Vagina (tissue), 2 donors: ENCODE measurements around the gene NCKAP1. TPM values are rescaled to one million over a fixed set of nuclear protein-coding genes. Genes with fewer than 3 reads are reported as not detected.
A peak's percentile ranks its signal among the peaks of the same experiment; 100 is the strongest.

Source experiments
- DNase-seq, 2 donors: peaks; one replicate each; pipeline ENCODE4 v3.0.0-alpha.2; 2017; ENCODE audit errors: extremely low spot score in 2 of 2
- H3K27ac ChIP-seq: fragments of 200-600 bp; sonication (generic); one replicate; pipeline ENCODE4 v1.5.1; 2019
- H3K27me3 ChIP-seq: fragments of 200-600 bp; sonication (generic); one replicate; pipeline ENCODE4 v1.5.1; 2019
- H3K36me3 ChIP-seq, 2 donors: fragments of 200-600 bp; sonication (generic); one replicate each; pipeline ENCODE4 v1.5.1; 2017 to 2019
- H3K4me1 ChIP-seq: fragments of 200-600 bp; sonication (generic); one replicate; pipeline ENCODE4 v1.5.1; 2019
- H3K4me3 ChIP-seq, 2 donors: fragments of 200-600 bp; sonication (generic); 1 replicate in 1 of 2; 2 replicates in 1 of 2; pipeline ENCODE4 v1.5.1; 2016 to 2019
- H3K9me3 ChIP-seq: fragments of 200-600 bp; sonication (generic); one replicate; pipeline ENCODE4 v1.5.1; 2019
- POLR2A ChIP-seq, 2 donors: fragments of 450-650 bp; IDR thresholded peaks; one replicate each; pipeline ENCODE4 v1.6.1; 2017; ENCODE audit warnings: antibody characterized with exemption in 2 of 2, mild to moderate bottlenecking in 2 of 2, moderate library complexity in 2 of 2
- POLR2AphosphoS5 ChIP-seq, 2 donors: sonication (generic); formaldehyde crosslinking; IDR thresholded peaks; one replicate each; pipeline ENCODE4 v1.9.0; 2017; ENCODE audit warnings: antibody characterized with exemption in 2 of 2, mild to moderate bottlenecking in 2 of 2, low read depth in 1 of 2; ENCODE audit not compliant: insufficient read depth in 1 of 2
- intact Hi-C: fragments of 100-400 bp; cut with DNase I; formaldehyde crosslinking; loops from one replicate; pipeline ENCODE4 v1.15.1; 2023
- total RNA-seq: library from RNA; depleted of rRNA; stranded (reverse); fragments of >200 nt; gene quantifications from one replicate; pipeline ENCODE4 v1.2.3, GENCODE V29; 2016
- TF ChIP-seq, protein P1 (sequence below), 3 experiments: fragments of 450-650 bp in 2 of 3; fragments of 200-600 bp in 1 of 3; sonication (generic) in 1 of 3; IDR thresholded peaks; one replicate each; pipeline ENCODE4 v1.5.1; 2017 to 2019; ENCODE audit warnings: antibody characterized with exemption in 3 of 3, mild to moderate bottlenecking in 2 of 3, moderate library complexity in 2 of 3

NCKAP1 gene
- total RNA-seq, 1 donor from 2014 or later = 135 TPM

DNA sequence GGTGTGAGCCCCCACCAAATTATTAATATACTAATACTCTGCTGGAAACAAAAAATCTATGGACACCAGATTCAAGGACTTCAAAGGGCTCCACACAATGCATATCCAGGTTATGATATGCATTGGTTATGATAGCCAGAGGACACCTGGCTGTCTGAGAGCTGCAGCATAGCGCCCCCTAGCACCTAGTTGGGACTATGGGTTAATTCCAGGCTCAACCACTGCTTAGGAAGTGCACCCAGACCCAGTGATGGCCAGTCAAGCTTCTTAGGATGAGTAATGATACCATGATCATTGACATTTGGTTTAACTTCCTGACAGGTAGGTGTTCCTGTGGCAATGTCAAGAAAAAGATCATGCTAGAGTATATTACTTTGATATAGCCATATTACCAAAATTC is 168.0 kb downstream of the NCKAP1 start:
- Histone ChIP-seq H3K36me3 (no peaks in the 10 kb centered on the region), H3K9me3 (no peaks in the 10 kb centered on the region), H3K4me3 (no peak overlapping the region), H3K27me3 (no peaks in the 10 kb centered on the region), H3K4me1 (peaks cover 22% of the 10 kb centered on the region), H3K27ac (no peak overlapping the region)
- DNase-seq = no peak
- intact Hi-C loops = no loop called here
- TF ChIP-seq POLR2AphosphoS5 (IDR thresholded peaks at IDR 0.05; ENCODE audit: insufficient read depth in 1 of 2, low read depth in 1 of 2) (no peak), POLR2A (IDR thresholded peaks at IDR 0.05) (no peak)
- TF ChIP-seq, protein P1, sequence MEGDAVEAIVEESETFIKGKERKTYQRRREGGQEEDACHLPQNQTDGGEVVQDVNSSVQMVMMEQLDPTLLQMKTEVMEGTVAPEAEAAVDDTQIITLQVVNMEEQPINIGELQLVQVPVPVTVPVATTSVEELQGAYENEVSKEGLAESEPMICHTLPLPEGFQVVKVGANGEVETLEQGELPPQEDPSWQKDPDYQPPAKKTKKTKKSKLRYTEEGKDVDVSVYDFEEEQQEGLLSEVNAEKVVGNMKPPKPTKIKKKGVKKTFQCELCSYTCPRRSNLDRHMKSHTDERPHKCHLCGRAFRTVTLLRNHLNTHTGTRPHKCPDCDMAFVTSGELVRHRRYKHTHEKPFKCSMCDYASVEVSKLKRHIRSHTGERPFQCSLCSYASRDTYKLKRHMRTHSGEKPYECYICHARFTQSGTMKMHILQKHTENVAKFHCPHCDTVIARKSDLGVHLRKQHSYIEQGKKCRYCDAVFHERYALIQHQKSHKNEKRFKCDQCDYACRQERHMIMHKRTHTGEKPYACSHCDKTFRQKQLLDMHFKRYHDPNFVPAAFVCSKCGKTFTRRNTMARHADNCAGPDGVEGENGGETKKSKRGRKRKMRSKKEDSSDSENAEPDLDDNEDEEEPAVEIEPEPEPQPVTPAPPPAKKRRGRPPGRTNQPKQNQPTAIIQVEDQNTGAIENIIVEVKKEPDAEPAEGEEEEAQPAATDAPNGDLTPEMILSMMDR (IDR thresholded peaks at IDR 0.05) = no peak

DNA sequence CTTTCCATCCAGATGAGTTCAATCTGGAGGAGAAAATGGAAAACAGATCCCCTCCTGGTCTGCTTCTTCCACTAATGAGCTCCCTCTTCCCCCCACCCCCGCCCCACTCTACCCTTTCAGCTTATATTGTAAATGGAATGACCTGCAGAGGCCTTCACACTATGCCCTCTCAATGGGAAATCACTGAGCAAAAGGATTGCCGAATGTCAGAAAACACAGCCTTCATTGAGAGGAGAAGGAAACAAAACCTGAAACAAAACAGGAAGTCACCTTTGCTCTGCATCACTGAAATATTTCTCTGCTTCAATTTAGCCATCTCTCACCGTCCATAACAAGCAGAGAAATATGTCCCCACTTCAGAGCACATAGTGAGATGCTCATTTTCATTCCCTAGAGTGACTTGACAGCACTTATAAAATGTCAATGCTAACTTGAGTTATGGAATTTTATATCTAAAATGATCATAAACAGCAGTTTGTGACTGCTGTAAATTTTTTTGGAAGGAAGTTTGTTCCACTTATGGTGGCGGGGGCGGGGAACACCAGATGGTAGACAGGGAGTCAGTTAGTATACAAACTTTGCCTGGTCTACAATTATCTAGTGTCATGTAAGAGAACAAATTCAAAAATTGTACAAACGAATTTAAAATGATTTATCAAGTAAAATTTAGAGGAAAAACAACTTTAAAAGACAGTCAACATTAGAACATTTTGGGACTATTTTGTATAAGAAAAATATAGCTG is 170.0 kb downstream of the NCKAP1 start:
- H3K4me3 ChIP-seq = no peak overlapping the region
- H3K9me3 ChIP-seq = no peaks in the 10 kb centered on the region
- TF ChIP-seq, protein P1 (IDR thresholded peaks at IDR 0.05) = no peak
- no peak for TF ChIP-seq POLR2AphosphoS5 (IDR thresholded peaks at IDR 0.05; ENCODE audit: insufficient read depth in 1 of 2, low read depth in 1 of 2)
- no peak for DNase-seq
- intact Hi-C loops = no loop called here
- no peak overlapping the region for H3K27ac ChIP-seq
- peaks cover 22% of the 10 kb centered on the region for H3K4me1 ChIP-seq
- no peaks in the 10 kb centered on the region for H3K27me3 ChIP-seq
- H3K36me3 ChIP-seq = no peaks in the 10 kb centered on the region

DNA sequence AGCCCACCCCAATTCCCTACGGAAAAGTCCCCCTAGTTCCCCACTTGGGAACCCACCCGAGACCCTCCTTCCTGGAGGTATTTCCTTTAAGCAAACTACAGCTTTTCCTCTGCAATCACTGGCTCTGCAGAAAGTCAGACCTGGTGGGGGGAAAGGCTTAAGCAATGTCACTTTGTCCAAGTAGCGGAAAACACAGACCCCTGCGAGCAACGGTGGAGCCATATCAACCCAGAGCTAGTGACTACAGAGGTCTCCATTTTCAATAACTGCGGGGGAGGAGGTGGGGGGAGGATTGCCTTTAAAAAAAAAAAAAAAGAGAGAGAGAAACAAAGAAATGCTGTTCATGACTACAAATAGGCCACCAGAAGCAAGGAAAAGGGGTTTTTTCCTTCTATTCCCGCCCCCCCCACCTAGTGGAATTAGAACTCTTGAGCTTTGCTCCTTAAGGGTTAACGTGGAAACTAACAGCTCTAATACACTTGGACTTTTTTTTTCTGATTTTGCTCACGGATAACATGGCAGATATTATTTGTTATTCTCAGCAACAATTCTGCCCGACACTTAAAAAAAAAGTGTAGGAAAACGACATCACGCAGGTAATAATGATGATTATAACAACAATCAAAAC is 170.7 kb downstream of the NCKAP1 start:
- H3K27ac ChIP-seq = peak overlapping the region; percentile 73

DNA sequence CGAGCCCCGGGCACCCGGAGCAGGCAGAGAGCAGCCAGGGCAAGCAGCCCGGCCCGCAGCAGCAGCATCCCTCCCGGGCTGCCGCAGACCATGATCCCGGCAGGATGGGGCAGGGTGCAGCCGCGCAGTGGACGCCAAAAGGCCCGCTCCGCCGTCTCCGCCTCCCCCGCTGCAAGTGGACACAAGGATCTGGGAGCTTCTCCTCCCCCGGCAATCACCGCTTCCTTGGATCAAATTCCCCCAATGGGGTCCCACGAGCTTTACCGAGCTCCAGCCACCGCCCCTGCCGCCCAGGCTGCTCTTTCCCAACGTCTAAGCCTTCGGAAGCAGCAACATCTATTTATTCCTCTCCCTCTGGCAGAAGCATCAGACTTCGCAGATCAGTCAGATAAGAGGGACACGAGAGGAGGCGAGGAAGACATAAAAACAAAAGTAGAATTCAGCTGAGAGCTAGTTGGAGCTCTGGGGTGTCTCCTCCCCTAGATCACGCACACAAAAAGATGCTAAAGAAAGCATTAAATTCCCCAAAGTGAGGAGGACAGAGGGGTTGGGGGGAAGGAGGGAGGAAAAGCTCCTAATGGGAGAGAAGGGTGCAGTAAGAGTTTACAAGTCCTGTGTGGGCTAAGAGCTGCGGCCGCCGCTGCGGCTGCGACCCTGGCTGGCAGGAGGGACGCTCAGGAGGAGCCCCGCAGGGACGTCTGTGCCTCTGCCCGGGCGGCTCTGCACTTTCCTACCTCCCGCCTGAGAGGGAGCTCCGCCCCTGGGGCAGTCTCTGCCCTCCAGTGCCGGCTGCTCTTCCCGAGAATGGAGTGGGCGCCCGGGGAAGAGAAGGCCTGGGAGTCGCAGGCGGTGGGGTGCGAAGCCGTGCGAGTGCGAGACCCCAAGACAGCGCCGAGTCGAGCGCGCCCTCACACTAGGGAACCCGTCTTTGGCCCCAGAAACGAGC is 171.5 kb downstream of the NCKAP1 start, which contains the start of gene FRZB:
Gene FRZB (minus strand): TSS at position 177 of the 946 bp plus-strand sequence. CDS start 85 bp downstream, at position 92.
- Histone ChIP-seq H3K9me3 (no peaks in the 10 kb centered on the region), H3K4me1 (peaks cover 22% of the 10 kb centered on the region), H3K27ac (peak within 1 kb of the TSS; percentile 73), H3K36me3 (no peaks in the 10 kb centered on the region), H3K27me3 (no peaks in the 10 kb centered on the region), H3K4me3 (peak within 1 kb of the TSS; percentile 53 to 56)
- intact Hi-C loops = no loop called here
- DNase-seq = peak in 1 of 2 donors; percentile 89
- TF ChIP-seq POLR2A (IDR thresholded peaks at IDR 0.05) (no peak), POLR2AphosphoS5 (IDR thresholded peaks at IDR 0.05; ENCODE audit: insufficient read depth in 1 of 2, low read depth in 1 of 2) (peak in 1 of 2 donors; percentile 70)
- TF ChIP-seq, protein P1 (IDR thresholded peaks at IDR 0.05) = no peak

More for the DNA sequence above, 170.7 kb downstream of the NCKAP1 start:
- no peak for TF ChIP-seq POLR2AphosphoS5 (IDR thresholded peaks at IDR 0.05; ENCODE audit: insufficient read depth in 1 of 2, low read depth in 1 of 2)
- TF ChIP-seq, protein P1 (IDR thresholded peaks at IDR 0.05) = no peak
- no peak for TF ChIP-seq POLR2A (IDR thresholded peaks at IDR 0.05)
- no peaks in the 10 kb centered on the region for H3K36me3 ChIP-seq
- no peak for DNase-seq
- peak overlapping the region; percentile 53 to 56 for H3K4me3 ChIP-seq
- H3K9me3 ChIP-seq = no peaks in the 10 kb centered on the region
- peaks cover 22% of the 10 kb centered on the region for H3K4me1 ChIP-seq
- intact Hi-C loops = no loop called here
- no peaks in the 10 kb centered on the region for H3K27me3 ChIP-seq
